ENCODE results near the gene DMPK. TPM values are rescaled to one million over a fixed set of nuclear protein-coding genes. Genes with fewer than 3 reads are reported as not detected.
A peak's percentile ranks its signal among the peaks of the same experiment; 100 is the strongest.

Gene DMPK
- total RNA-seq, 3 donors from 2014 or later = 16.0 to 25.6 (median 24.5) TPM

- H3K27me3 ChIP-seq = no peaks in the 10 kb centered on the region
- peak overlapping the region; percentile 71 to 92 for H3K27ac ChIP-seq
- H3K9me3 ChIP-seq = no peaks in the 10 kb centered on the region
- H3K36me3 ChIP-seq = no peaks in the 10 kb centered on the region
- peaks cover 0 to 9% of the 10 kb centered on the region in 2 donors for H3K4me1 ChIP-seq
- intact Hi-C loops (cut with DNase I; ENCODE audit: low total_unique reads) = no loop called here
- DNase-seq (ENCODE audit: low spot score in 2 of 2) = no peak
- TF ChIP-seq CTCF (IDR thresholded peaks at IDR 0.05) (no peak), POLR2A (IDR thresholded peaks at IDR 0.05) (no peak), POLR2AphosphoS5 (IDR thresholded peaks at IDR 0.05) (no peak)
- H3K4me3 ChIP-seq = peak overlapping the region; percentile 59 to 86 (median 74)
These were observed 9.6 kb upstream of the DMPK start for GRCh38 chr19:45791744-45792469.

DNA sequence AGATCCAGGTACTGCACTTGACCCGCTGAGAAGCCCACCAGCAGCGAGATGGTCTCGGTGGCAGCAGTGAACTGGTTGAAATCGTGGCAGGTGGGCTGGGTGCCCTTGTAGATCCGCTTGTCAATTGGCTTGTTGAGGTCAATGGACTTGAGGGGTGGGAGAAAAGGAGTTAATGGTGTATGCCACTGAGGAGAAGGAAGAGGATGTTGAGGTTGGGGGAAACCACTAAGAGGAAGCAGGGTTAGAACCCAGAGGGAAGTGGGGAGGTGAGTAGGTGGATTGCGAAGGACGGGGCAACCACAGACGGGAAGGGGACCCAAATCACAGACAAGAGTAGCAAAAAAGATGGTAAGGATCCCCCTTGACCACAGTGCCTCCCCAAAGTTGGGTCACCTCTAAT is 8.7 kb upstream of the DMPK start:
- Histone ChIP-seq H3K4me3 (peak overlapping the region in 1 of 3 donors; percentile 86), H3K27ac (no peak overlapping the region), H3K36me3 (peaks cover 6% of the 10 kb centered on the region), H3K4me1 (peaks cover 0 to 9% of the 10 kb centered on the region in 2 donors), H3K9me3 (no peaks in the 10 kb centered on the region), H3K27me3 (no peaks in the 10 kb centered on the region)
- intact Hi-C loops (cut with DNase I; ENCODE audit: low total_unique reads) = no loop called here
- DNase-seq (ENCODE audit: low spot score in 2 of 2) = no peak
- TF ChIP-seq POLR2A (IDR thresholded peaks at IDR 0.05) = no peak
- TF ChIP-seq POLR2AphosphoS5 (IDR thresholded peaks at IDR 0.05) = peak in 1 of 3 donors; percentile 15

DNA sequence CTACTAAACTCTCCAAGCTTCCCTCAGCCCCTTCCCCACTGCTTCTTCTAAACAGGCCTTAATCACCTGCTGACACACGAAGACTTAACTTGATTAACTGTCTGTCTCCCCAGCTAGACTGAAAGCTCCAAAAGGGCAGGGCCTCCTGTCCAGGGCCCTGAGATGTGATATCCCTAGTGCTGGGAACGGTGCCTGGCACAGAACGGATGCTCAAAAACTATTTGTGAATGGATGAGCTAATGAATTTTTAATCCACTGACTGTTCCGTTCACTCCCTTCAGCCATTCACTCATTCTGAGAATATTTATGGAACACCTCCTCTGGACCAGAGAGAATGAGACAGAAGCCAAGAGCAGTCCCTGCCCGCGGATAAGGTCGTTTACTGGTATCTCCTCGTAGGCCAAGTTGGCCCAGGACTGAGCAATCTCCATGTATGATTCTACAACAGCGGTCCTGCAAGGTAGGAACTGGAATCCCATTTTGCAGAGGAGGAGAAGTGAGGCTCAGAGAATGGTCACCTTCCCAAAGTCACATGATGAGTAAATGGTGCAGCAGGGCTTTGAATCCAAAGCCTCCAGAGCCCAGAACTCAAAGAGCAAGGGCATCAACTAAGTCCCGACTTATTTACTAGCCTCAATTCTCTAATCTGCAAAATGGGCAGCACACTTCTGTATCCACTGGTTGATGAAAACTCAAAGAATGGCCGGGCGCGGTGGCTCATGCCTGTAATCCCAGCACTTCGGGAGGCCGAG is 6.9 kb upstream of the DMPK start:
- no peak overlapping the region for H3K4me3 ChIP-seq
- intact Hi-C loops (cut with DNase I; ENCODE audit: low total_unique reads) = no loop called here
- no peak for DNase-seq (ENCODE audit: low spot score in 2 of 2)
- H3K4me1 ChIP-seq = peaks cover 0 to 9% of the 10 kb centered on the region in 2 donors
- H3K9me3 ChIP-seq = no peaks in the 10 kb centered on the region
- TF ChIP-seq CTCF (IDR thresholded peaks at IDR 0.05) = no peak
- no peak for TF ChIP-seq POLR2A (IDR thresholded peaks at IDR 0.05)
- no peak for TF ChIP-seq POLR2AphosphoS5 (IDR thresholded peaks at IDR 0.05)
- H3K27me3 ChIP-seq = no peaks in the 10 kb centered on the region
- peaks cover 6% of the 10 kb centered on the region for H3K36me3 ChIP-seq
- no peak overlapping the region for H3K27ac ChIP-seq

- H3K27ac ChIP-seq = no peak overlapping the region
- TF ChIP-seq POLR2A (IDR thresholded peaks at IDR 0.05) = no peak
- no peak for TF ChIP-seq CTCF (IDR thresholded peaks at IDR 0.05)
- no peak for TF ChIP-seq POLR2AphosphoS5 (IDR thresholded peaks at IDR 0.05)
- H3K27me3 ChIP-seq = no peaks in the 10 kb centered on the region
- H3K4me1 ChIP-seq = peaks cover 15 to 28% of the 10 kb centered on the region in 2 donors
- H3K9me3 ChIP-seq = no peaks in the 10 kb centered on the region
- H3K4me3 ChIP-seq = no peak overlapping the region
- intact Hi-C loops (cut with DNase I; ENCODE audit: low total_unique reads) = no loop called here
- DNase-seq (ENCODE audit: low spot score in 2 of 2) = no peak
- peaks cover 6% of the 10 kb centered on the region for H3K36me3 ChIP-seq
These were observed 4.2 kb upstream of the DMPK start for GRCh38 chr19:45786533-45786894.

DNA sequence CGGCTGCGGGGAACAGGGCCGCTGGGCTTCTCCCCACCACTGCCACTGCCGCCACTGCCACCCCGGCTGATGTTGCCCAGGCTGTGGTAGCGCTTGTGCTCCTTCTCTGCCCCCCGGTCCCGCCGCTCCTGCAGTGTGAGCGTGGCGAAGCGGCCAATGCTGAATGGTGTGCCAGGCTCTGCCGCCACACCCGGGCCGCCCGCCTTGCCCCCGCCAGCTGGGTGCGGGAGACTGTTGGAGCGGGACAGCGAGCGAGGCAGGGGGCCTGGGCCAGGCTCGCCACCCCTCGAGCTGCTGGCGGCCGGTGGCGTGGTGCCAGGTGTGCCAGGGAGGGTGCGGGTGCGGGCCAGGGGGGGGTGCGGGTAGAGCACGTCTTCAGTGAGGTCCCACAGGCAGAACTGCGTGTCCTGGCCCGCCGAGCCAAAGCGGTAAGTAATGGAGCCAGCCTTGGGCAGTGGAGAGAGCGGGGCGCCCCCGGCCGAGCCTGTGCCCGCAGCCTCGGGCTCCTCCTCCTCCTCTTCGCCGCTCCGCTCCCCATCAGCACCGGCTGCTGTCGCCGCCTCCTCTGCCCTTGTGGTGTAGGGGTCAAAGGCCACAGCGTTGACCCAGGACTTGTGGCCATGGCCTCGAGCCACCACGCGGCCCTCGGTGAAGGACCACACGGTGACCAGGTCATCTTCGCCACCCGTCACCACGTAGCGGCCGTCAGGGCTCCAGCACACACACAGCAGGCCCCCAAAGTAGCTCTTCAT is 3.7 kb upstream of the DMPK start:
- TF ChIP-seq POLR2AphosphoS5 (IDR thresholded peaks at IDR 0.05) = no peak
- no peak for TF ChIP-seq CTCF (IDR thresholded peaks at IDR 0.05)
- TF ChIP-seq POLR2A (IDR thresholded peaks at IDR 0.05) = no peak
- intact Hi-C loops (cut with DNase I; ENCODE audit: low total_unique reads) = no loop called here
- Histone ChIP-seq H3K36me3 (peaks cover 6% of the 10 kb centered on the region), H3K27me3 (no peaks in the 10 kb centered on the region), H3K9me3 (no peaks in the 10 kb centered on the region), H3K4me1 (peaks cover 20 to 25% of the 10 kb centered on the region in 2 donors), H3K4me3 (no peak overlapping the region), H3K27ac (peak overlapping the region in 1 of 2 donors; percentile 92)
- no peak for DNase-seq (ENCODE audit: low spot score in 2 of 2)

Measured in breast epithelium (tissue), 4 donors.